Kidney capillary endothelial cell (primary cell): ENCODE data around the gene SH3BP2.
"Not testable (repeated sequence)": the region's sequence is repeated elsewhere in the genome, so short reads cannot be mapped to it uniquely, and the experiment has no call there.

Experiments
- DNase-seq: peaks from one replicate; pipeline ENCODE4 v3.0.0-alpha.2; 2018; ENCODE audit warnings: low spot score

SH3BP2 gene

GRCh38 chr4:2762486-2763370 lies 30.2 kb upstream of the SH3BP2 start:
- not testable (repeated sequence) for DNase-seq

- DNase-seq = no peak
Observed at GRCh38 chr4:2763511-2763967, 29.3 kb upstream of the SH3BP2 start.

GRCh38 chr4:2765832-2766526 lies 26.9 kb upstream of the SH3BP2 start:
- DNase-seq = no peak

- DNase-seq = no peak
Observed at GRCh38 chr4:2767046-2767704, 25.7 kb upstream of the SH3BP2 start.

GRCh38 chr4:2767705-2768074 lies 25.2 kb upstream of the SH3BP2 start:
- no peak for DNase-seq

GRCh38 chr4:2768124-2768523 lies 24.8 kb upstream of the SH3BP2 start:
- DNase-seq = no peak

GRCh38 chr4:2768921-2769336 lies 24.0 kb upstream of the SH3BP2 start:
- no peak for DNase-seq

GRCh38 chr4:2771264-2771663 lies 21.6 kb upstream of the SH3BP2 start:
- no peak for DNase-seq

- not testable (repeated sequence) for DNase-seq
Observed at GRCh38 chr4:2780643-2781042, 12.2 kb upstream of the SH3BP2 start.

- DNase-seq = no peak
Observed at GRCh38 chr4:2781911-2782310, 11.0 kb upstream of the SH3BP2 start.

- DNase-seq = no peak
Observed at GRCh38 chr4:2783790-2784189, 9.1 kb upstream of the SH3BP2 start.

- no peak for DNase-seq
Observed at GRCh38 chr4:2785613-2786012, 7.3 kb upstream of the SH3BP2 start.

- no peak for DNase-seq
Observed at GRCh38 chr4:2786152-2786671, 6.7 kb upstream of the SH3BP2 start.

- DNase-seq = no peak
Observed at GRCh38 chr4:2786794-2787229, 6.1 kb upstream of the SH3BP2 start.

- DNase-seq = no peak
Observed at GRCh38 chr4:2787230-2788100, 5.4 kb upstream of the SH3BP2 start.

- no peak for DNase-seq
Observed at GRCh38 chr4:2788101-2788500, 4.8 kb upstream of the SH3BP2 start.

GRCh38 chr4:2788532-2789103 lies 4.3 kb upstream of the SH3BP2 start:
- no peak for DNase-seq

- DNase-seq = no peak
Observed at GRCh38 chr4:2789351-2789750, 3.5 kb upstream of the SH3BP2 start.

GRCh38 chr4:2789793-2790582 lies 2.9 kb upstream of the SH3BP2 start:
- DNase-seq = no peak
